ENCODE data around the gene LRRC18. TPM values are rescaled to one million over a fixed set of nuclear protein-coding genes. Genes with fewer than 3 reads are reported as not detected.

LRRC18 gene
- total and polyA plus RNA-seq, 2 of the 13 experiments (the other 11 are each of a cell fraction or from before 2014, with no cell fraction given): not detected

DNA sequence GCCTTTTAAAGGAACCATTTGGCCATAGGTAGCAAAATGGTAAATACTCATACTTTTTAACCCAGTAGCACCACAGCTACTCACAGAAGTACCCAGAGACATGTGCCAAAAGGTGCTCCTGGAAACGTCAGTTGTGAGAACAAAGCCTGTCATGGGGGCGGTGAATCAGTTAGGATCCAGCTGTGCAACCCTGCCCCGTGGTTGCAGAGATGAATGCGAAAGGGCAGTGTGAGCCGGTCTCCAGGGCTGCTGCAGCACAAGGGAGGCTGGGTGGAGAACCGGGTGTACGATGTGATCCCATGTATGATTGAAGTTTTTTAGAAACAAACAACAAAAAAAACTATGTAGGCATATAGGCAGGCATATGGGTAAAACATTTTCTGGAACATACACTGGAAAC, 1.3 kb upstream of the LRRC18 start:
- Histone ChIP-seq H3K9ac (ENCODE audit: insufficient read depth, low read depth, low read length) (no peak overlapping the region), H3K36me3 (replicated peaks in 1 of 2; ENCODE audit: control insufficient read depth in 1 of 2, insufficient read depth in 2 of 2, low read length in 2 of 2) (no peaks in the 10 kb centered on the region), H3K4me3 (replicated peaks in 1 of 3; ENCODE audit: insufficient read depth in 1 of 3, low read depth in 2 of 3, low read length in 3 of 3) (no peak overlapping the region), H3K4me1 (ENCODE audit: insufficient read depth, low read length) (no peaks in the 10 kb centered on the region), H2AFZ (ENCODE audit: low read length) (no peak overlapping the region), H4K20me1 (ENCODE audit: insufficient read depth, low read length) (no peaks in the 10 kb centered on the region), H3K4me2 (ENCODE audit: low read depth, low read length) (no peak overlapping the region), H3K9me3 (ENCODE audit: low read length) (no peaks in the 10 kb centered on the region), H3K79me2 (ENCODE audit: insufficient read depth, low read length) (no peaks in the 10 kb centered on the region), H3K27ac (ENCODE audit: extremely low read length, insufficient read depth, low read length) (no peak overlapping the region), H3K27me3 (ENCODE audit: control insufficient read depth in 1 of 2, insufficient read depth in 2 of 2, low read length in 2 of 2) (peaks cover 4 to 10% of the 10 kb centered on the region in 2 experiments; a peak in 3 of 5 replicates)
- TF ChIP-seq ZNF205 (CRISPR knock-in tag; IDR thresholded peaks at IDR 0.05): no peak
- TF ChIP-seq RXRA (CRISPR knock-in tag; IDR thresholded peaks at IDR 0.05): no peak
- TF ChIP-seq SMYD3 (CRISPR knock-in tag; IDR thresholded peaks at IDR 0.05): no peak
- no peak for TF ChIP-seq ZBTB1 (CRISPR knock-in tag; IDR thresholded peaks at IDR 0.05; ENCODE audit: borderline replicate concordance)
- TF ChIP-seq, protein P1, sequence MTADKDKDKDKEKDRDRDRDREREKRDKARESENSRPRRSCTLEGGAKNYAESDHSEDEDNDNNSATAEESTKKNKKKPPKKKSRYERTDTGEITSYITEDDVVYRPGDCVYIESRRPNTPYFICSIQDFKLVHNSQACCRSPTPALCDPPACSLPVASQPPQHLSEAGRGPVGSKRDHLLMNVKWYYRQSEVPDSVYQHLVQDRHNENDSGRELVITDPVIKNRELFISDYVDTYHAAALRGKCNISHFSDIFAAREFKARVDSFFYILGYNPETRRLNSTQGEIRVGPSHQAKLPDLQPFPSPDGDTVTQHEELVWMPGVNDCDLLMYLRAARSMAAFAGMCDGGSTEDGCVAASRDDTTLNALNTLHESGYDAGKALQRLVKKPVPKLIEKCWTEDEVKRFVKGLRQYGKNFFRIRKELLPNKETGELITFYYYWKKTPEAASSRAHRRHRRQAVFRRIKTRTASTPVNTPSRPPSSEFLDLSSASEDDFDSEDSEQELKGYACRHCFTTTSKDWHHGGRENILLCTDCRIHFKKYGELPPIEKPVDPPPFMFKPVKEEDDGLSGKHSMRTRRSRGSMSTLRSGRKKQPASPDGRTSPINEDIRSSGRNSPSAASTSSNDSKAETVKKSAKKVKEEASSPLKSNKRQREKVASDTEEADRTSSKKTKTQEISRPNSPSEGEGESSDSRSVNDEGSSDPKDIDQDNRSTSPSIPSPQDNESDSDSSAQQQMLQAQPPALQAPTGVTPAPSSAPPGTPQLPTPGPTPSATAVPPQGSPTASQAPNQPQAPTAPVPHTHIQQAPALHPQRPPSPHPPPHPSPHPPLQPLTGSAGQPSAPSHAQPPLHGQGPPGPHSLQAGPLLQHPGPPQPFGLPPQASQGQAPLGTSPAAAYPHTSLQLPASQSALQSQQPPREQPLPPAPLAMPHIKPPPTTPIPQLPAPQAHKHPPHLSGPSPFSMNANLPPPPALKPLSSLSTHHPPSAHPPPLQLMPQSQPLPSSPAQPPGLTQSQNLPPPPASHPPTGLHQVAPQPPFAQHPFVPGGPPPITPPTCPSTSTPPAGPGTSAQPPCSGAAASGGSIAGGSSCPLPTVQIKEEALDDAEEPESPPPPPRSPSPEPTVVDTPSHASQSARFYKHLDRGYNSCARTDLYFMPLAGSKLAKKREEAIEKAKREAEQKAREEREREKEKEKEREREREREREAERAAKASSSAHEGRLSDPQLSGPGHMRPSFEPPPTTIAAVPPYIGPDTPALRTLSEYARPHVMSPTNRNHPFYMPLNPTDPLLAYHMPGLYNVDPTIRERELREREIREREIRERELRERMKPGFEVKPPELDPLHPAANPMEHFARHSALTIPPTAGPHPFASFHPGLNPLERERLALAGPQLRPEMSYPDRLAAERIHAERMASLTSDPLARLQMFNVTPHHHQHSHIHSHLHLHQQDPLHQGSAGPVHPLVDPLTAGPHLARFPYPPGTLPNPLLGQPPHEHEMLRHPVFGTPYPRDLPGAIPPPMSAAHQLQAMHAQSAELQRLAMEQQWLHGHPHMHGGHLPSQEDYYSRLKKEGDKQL (CRISPR knock-in tag; IDR thresholded peaks at IDR 0.05; ENCODE audit: low read depth): no peak
- TF ChIP-seq, protein P2, sequence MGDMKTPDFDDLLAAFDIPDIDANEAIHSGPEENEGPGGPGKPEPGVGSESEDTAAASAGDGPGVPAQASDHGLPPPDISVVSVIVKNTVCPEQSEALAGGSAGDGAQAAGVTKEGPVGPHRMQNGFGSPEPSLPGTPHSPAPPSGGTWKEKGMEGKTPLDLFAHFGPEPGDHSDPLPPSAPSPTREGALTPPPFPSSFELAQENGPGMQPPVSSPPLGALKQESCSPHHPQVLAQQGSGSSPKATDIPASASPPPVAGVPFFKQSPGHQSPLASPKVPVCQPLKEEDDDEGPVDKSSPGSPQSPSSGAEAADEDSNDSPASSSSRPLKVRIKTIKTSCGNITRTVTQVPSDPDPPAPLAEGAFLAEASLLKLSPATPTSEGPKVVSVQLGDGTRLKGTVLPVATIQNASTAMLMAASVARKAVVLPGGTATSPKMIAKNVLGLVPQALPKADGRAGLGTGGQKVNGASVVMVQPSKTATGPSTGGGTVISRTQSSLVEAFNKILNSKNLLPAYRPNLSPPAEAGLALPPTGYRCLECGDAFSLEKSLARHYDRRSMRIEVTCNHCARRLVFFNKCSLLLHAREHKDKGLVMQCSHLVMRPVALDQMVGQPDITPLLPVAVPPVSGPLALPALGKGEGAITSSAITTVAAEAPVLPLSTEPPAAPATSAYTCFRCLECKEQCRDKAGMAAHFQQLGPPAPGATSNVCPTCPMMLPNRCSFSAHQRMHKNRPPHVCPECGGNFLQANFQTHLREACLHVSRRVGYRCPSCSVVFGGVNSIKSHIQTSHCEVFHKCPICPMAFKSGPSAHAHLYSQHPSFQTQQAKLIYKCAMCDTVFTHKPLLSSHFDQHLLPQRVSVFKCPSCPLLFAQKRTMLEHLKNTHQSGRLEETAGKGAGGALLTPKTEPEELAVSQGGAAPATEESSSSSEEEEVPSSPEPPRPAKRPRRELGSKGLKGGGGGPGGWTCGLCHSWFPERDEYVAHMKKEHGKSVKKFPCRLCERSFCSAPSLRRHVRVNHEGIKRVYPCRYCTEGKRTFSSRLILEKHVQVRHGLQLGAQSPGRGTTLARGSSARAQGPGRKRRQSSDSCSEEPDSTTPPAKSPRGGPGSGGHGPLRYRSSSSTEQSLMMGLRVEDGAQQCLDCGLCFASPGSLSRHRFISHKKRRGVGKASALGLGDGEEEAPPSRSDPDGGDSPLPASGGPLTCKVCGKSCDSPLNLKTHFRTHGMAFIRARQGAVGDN (CRISPR knock-in tag; IDR thresholded peaks at IDR 0.05): no peak
- TF ChIP-seq FOSL1 (CRISPR knock-in tag; IDR thresholded peaks at IDR 0.05; ENCODE audit: borderline replicate concordance): no peak
- TF ChIP-seq REL (CRISPR knock-in tag; conservative IDR thresholded peaks at IDR 0.05): no peak
- no peak for TF ChIP-seq ZNF558 (CRISPR knock-in tag; IDR thresholded peaks at IDR 0.05; ENCODE audit: borderline replicate concordance)
- no peak for TF ChIP-seq SMAD1 (CRISPR knock-in tag; IDR thresholded peaks at IDR 0.05; ENCODE audit: borderline replicate concordance, low read depth)
- no peak for TF ChIP-seq MIXL1 (CRISPR knock-in tag; IDR thresholded peaks at IDR 0.05)
- TF ChIP-seq, protein P3, sequence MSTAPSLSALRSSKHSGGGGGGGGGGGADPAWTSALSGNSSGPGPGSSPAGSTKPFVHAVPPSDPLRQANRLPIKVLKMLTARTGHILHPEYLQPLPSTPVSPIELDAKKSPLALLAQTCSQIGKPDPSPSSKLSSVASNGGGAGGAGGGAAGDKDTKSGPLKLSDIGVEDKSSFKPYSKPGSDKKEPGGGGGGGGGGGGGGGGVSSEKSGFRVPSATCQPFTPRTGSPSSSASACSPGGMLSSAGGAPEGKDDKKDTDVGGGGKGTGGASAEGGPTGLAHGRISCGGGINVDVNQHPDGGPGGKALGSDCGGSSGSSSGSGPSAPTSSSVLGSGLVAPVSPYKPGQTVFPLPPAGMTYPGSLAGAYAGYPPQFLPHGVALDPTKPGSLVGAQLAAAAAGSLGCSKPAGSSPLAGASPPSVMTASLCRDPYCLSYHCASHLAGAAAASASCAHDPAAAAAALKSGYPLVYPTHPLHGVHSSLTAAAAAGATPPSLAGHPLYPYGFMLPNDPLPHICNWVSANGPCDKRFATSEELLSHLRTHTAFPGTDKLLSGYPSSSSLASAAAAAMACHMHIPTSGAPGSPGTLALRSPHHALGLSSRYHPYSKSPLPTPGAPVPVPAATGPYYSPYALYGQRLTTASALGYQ (CRISPR knock-in tag; IDR thresholded peaks at IDR 0.05): no peak
- no peak for TF ChIP-seq BHLHE40 (IDR thresholded peaks at IDR 0.05; ENCODE audit: low read length)
- intact Hi-C loops (cut with micrococcal nuclease; ENCODE audit: unreplicated experiment): no loop called here
- CTCF ChIA-PET (ENCODE audit: low intra/inter-chr PET ratio, low total read pairs): no interaction called here
- POLR2A ChIA-PET: no interaction called here
- ATAC-seq (no peak), FAIRE-seq (no peak), DNase-seq (ENCODE audit: low spot score) (no peak)
- BruUV-seq (replicated peaks): no TSS peak
- WGBS (ENCODE audit: low lambda C conversion rate): 14% methylated on average over 7 of the region's 7 CpGs
- in situ Hi-C loops (cut with HindIII; ENCODE audit: extremely low pct_ligation_motif_present, low pct_unique_long_range_greater_than_20kb): no loop called here
